Testis (tissue), 3 donors: ENCODE results near the gene DAG1. TPM values are rescaled to one million over a fixed set of nuclear protein-coding genes. Genes with fewer than 3 reads are reported as not detected.

ENCODE experiments used
- DNase-seq: peaks from one replicate; pipeline ENCODE4 v3.0.0-alpha.2; 2019
- H3K27ac ChIP-seq, 2 donors: fragments of 200-600 bp; sonication (generic); one replicate each; pipeline ENCODE4 v1.5.1; 2019
- H3K27me3 ChIP-seq: fragments of 200-600 bp; sonication (generic); one replicate; pipeline ENCODE4 v1.5.1; 2019
- H3K36me3 ChIP-seq: fragments of 200-600 bp; sonication (generic); one replicate; pipeline ENCODE4 v1.5.1; 2017; ENCODE audit warnings: low read depth; ENCODE audit errors: missing control alignments
- H3K4me1 ChIP-seq: fragments of 200-600 bp; sonication (generic); one replicate; pipeline ENCODE4 v1.5.1; 2019
- H3K4me3 ChIP-seq, 2 donors: fragments of 200-600 bp; sonication (generic); one replicate each; pipeline ENCODE4 v1.5.1; 2017 to 2019
- H3K9me3 ChIP-seq: fragments of 200-600 bp; sonication (generic); one replicate; pipeline ENCODE4 v1.5.1; 2017
- POLR2A ChIP-seq: fragments of 450-650 bp; IDR thresholded peaks from one replicate; pipeline ENCODE4 v1.6.1; 2017; ENCODE audit warnings: antibody characterized with exemption, mild to moderate bottlenecking, moderate library complexity
- intact Hi-C: fragments of 100-400 bp; cut with DNase I; formaldehyde crosslinking; loops from one replicate; pipeline ENCODE4 v1.15.1; 2023; ENCODE audit warnings: low total_unique reads
- polyA plus RNA-seq: library from polyadenylated mRNA; stranded (reverse); fragments of 350-450 nt; fragmentation: Illumina TruSeq; extraction: RNeasy Lipid Tissue Mini Kit (QIAGEN cat#74804); gene quantifications from one replicate; pipeline ENCODE4 v1.2.3, GENCODE V29; 2014; ENCODE audit warnings: low read depth, low replicate concordance; ENCODE audit not compliant: insufficient read depth
- small RNA-seq, 2 donors: library from RNA; depleted of rRNA; stranded (forward); fragments of <200 nt; gene quantifications; one replicate each; pipeline ENCODE3, GENCODE V24; 2016
- total RNA-seq, 2 donors: library from RNA; depleted of rRNA; stranded (reverse); fragments of >200 nt; gene quantifications; one replicate each; pipeline ENCODE4 v1.2.3, GENCODE V29; 2016
- TF ChIP-seq, protein P1 (sequence below), 3 experiments: fragments of 450-650 bp in 2 of 3; fragments of 200-600 bp in 1 of 3; sonication (generic) in 1 of 3; IDR thresholded peaks; one replicate each; pipeline ENCODE4 v1.5.1; 2016 to 2019; ENCODE audit warnings: antibody characterized with exemption in 3 of 3, mild to moderate bottlenecking in 2 of 3, moderate library complexity in 1 of 3

The DAG1 gene
- total and polyA plus RNA-seq, 3 donors from 2014 or later: 85.8 to 216 (median 169) TPM

DNA sequence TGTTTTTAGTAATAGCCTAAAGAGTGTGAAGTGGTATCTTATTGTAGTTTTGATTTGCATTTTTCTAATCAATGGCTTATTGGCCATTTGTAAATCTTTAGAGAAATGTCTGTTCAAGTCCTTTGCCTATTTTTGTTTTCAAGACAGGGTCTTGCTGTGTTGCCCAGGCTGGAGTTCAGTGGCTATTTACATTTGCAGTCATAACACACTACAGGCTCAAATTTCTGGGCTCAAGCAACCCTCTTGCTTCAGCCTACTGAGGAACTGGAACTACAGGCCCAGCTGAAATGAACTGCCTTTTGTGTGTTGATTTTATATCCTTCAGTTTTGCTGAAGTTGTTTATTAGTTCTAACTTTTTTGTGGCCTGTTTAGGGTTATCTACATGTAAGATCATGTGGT is 112.1 kb downstream of the DAG1 start:
- no peaks in the 10 kb centered on the region for H3K9me3 ChIP-seq
- no peak for TF ChIP-seq POLR2A
- TF ChIP-seq, protein P1, sequence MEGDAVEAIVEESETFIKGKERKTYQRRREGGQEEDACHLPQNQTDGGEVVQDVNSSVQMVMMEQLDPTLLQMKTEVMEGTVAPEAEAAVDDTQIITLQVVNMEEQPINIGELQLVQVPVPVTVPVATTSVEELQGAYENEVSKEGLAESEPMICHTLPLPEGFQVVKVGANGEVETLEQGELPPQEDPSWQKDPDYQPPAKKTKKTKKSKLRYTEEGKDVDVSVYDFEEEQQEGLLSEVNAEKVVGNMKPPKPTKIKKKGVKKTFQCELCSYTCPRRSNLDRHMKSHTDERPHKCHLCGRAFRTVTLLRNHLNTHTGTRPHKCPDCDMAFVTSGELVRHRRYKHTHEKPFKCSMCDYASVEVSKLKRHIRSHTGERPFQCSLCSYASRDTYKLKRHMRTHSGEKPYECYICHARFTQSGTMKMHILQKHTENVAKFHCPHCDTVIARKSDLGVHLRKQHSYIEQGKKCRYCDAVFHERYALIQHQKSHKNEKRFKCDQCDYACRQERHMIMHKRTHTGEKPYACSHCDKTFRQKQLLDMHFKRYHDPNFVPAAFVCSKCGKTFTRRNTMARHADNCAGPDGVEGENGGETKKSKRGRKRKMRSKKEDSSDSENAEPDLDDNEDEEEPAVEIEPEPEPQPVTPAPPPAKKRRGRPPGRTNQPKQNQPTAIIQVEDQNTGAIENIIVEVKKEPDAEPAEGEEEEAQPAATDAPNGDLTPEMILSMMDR (IDR thresholded peaks at IDR 0.05): no peak
- H3K27ac ChIP-seq: no peak overlapping the region
- intact Hi-C loops: no loop called here
- no peaks in the 10 kb centered on the region for H3K4me1 ChIP-seq
- no peak overlapping the region for H3K4me3 ChIP-seq
- H3K27me3 ChIP-seq: no peaks in the 10 kb centered on the region
- no peak for DNase-seq
- no peaks in the 10 kb centered on the region for H3K36me3 ChIP-seq

Small RNAs within 50 kb of the gene (small RNA-seq; reads per million reads assigned to genes)
- 0 to 0.09 reads per million in 2 donors for gene RNA5SP130

Other genes with a start within 250 kb of the DAG1 start
- 10 to 100 TPM; 14.1 to 25.9 TPM for gene C3orf62, start 193.0 kb upstream of the DAG1 start, total RNA-seq
- gene C3orf62, start 193.0 kb upstream of the DAG1 start, polyA plus RNA-seq: 48.6 TPM
- gene USP4, start 130.2 kb upstream of the DAG1 start, total RNA-seq: 10 to 100 TPM; 48.0 to 72.0 TPM
- gene USP4, start 130.2 kb upstream of the DAG1 start, polyA plus RNA-seq: 95.1 TPM
- gene GPX1, start 111.9 kb upstream of the DAG1 start, total RNA-seq: 100 to 1,000 TPM; 123 to 207 TPM
- 129 TPM for gene GPX1, start 111.9 kb upstream of the DAG1 start, polyA plus RNA-seq
- gene RHOA, start 58.3 kb upstream of the DAG1 start, total RNA-seq: 100 to 1,000 TPM; 207 to 252 TPM
- gene RHOA, start 58.3 kb upstream of the DAG1 start, polyA plus RNA-seq: 331 TPM
- 10 to 100 TPM; 31.6 to 36.1 TPM for gene TCTA, start 57.8 kb upstream of the DAG1 start, total RNA-seq
- gene TCTA, start 57.8 kb upstream of the DAG1 start, polyA plus RNA-seq: 33.6 TPM
- 10 to 100 TPM in 1 of 2 donors, 1 to 10 TPM in 1; 3.8 to 10.4 TPM for gene AMT, start 47.8 kb upstream of the DAG1 start, total RNA-seq
- gene AMT, start 47.8 kb upstream of the DAG1 start, polyA plus RNA-seq: 9.1 TPM
- 10 to 100 TPM; 15.1 to 19.4 TPM for gene NICN1, start 40.9 kb upstream of the DAG1 start, total RNA-seq
- gene NICN1, start 40.9 kb upstream of the DAG1 start, polyA plus RNA-seq: 40.9 TPM
- gene BSN, start 84.2 kb downstream of the DAG1 start, total RNA-seq: 10 to 100 TPM; 18.9 to 25.3 TPM
- gene BSN, start 84.2 kb downstream of the DAG1 start, polyA plus RNA-seq: 9.9 TPM
- 10 to 100 TPM; 76.7 to 94.5 TPM for gene APEH, start 204.1 kb downstream of the DAG1 start, total RNA-seq
- 72.3 TPM for gene APEH, start 204.1 kb downstream of the DAG1 start, polyA plus RNA-seq
- gene MST1, start 219.2 kb downstream of the DAG1 start, total RNA-seq: 10 to 100 TPM; 60.3 to 67.1 TPM
- 73.4 TPM for gene MST1, start 219.2 kb downstream of the DAG1 start, polyA plus RNA-seq
- gene RNF123, start 219.3 kb downstream of the DAG1 start, total RNA-seq: 10 to 100 TPM; 72.4 to 79.7 TPM
- 54.7 TPM for gene RNF123, start 219.3 kb downstream of the DAG1 start, polyA plus RNA-seq
- 10 to 100 TPM in 1 of 2 donors, 1 to 10 TPM in 1; 8.8 to 14.8 TPM for gene AMIGO3, start 249.4 kb downstream of the DAG1 start, total RNA-seq
- 3.0 TPM for gene AMIGO3, start 249.4 kb downstream of the DAG1 start, polyA plus RNA-seq